Erythroblast (primary cell): ENCODE measurements around the gene MAD1L1.

Experiments
- GATA1 ChIP-seq: IDR thresholded peaks from 2 replicates; pipeline ENCODE4 v1.6.1; 2011; ENCODE audit warnings: low read depth, mild to moderate bottlenecking, control low read depth, low read length, moderate library complexity
- POLR2A ChIP-seq: IDR thresholded peaks from 2 replicates; pipeline ENCODE4 v1.6.1; 2011; ENCODE audit warnings: mild to moderate bottlenecking, low read length

DNA sequence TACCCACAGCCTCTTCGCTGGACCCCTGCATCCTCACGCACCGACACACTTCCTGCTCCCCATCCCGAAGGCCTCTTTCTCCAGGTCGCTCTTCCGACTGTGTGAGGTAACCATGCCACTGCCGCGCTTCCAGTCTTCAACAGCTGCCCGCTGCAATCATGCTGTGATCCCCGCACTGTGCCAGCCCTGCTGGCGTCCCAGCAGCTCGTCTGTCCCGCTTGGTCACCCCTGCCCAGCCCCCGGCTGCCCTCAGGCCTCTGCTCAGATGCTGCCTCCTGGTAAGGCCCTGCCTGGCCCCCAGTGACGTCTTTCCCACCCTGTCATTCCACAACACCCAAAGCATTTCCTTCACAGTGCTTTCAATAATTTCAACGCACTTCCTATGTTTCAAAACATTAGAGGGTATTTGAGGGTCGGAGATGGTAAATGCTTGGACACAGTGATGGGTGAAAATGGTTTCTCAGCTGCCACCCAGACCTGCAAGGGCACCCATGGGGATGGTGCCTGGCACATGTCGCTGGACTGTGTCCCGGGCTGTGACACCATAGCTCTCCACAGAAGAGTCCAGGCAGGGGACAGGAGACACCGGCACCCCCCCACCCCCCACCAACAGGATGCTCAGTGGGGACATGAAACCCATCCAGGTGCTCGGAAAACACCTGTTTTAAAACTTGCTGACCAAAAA lies 125.2 kb downstream of the MAD1L1 start:
- TF ChIP-seq POLR2A, result no peak
- TF ChIP-seq GATA1, result no peak
